ENCODE data around the gene THAP5. TPM values are rescaled to one million over a fixed set of nuclear protein-coding genes. Genes with fewer than 3 reads are reported as not detected.

The THAP5 gene
- polyA plus RNA-seq, 1 experiment: 11.4 TPM

DNA sequence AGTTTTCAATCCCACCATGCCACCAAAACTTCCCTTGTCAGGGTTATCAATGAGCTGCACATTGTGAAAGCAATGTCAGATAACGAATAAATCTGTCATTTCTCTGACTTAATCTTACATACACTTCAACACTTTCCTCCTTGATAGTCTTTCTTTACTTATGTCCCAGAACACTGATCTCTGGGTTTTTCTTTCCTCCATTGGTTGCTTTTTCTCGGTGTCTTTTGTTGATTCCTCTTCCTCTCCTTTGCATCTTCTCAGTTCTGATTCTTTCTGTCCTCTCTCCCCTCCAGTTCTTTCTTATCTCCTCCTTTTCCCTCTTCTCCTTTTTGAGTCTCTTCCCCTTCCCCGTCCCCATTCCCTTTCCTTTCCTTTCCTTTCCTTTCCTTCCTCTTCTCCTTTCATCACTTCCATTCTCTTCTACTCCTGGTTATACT is 16.8 kb upstream of the THAP5 start:
- no peak overlapping the region for H3K4me3 ChIP-seq (ENCODE audit: low read depth, low read length)
- ChIA-PET POLR2A (no interaction called here), CTCF (no interaction called here)
- DNase-seq (ENCODE audit: low read depth, low spot score): no peak
- TF ChIP-seq CTCF (IDR thresholded peaks at IDR 0.05; ENCODE audit: low read depth, low read length): no peak
- no peaks in the 10 kb centered on the region for H3K9me3 ChIP-seq (ENCODE audit: control insufficient read depth, insufficient read depth, low read length)
- H3K27me3 ChIP-seq (ENCODE audit: control insufficient read depth, insufficient read depth, low read length): no peaks in the 10 kb centered on the region
- H3K27ac ChIP-seq (ENCODE audit: low read depth, low read length): no peak overlapping the region

DNA sequence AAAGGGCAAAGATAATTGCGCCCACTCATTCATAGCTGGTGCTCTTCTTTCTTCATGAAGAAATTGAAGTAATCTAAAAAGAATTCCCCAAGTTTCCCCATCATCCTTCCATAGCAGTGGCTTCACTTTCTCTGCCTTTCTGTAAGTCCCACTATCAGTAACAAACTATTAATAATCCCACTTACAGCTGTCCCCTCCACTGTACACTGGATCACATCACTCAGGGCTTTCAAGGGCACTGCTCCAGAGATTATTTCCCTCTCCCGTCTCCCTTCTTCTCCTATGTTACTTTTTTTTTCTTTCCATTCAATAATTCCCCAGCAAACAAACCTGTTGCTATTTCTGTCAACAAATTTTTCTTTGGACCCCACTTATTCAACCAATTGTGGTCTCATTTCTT is 16.3 kb upstream of the THAP5 start:
- ChIA-PET POLR2A (no interaction called here), CTCF (no interaction called here)
- Histone ChIP-seq H3K27ac (ENCODE audit: low read depth, low read length) (no peak overlapping the region), H3K27me3 (ENCODE audit: control insufficient read depth, insufficient read depth, low read length) (no peaks in the 10 kb centered on the region), H3K9me3 (ENCODE audit: control insufficient read depth, insufficient read depth, low read length) (no peaks in the 10 kb centered on the region), H3K4me3 (ENCODE audit: low read depth, low read length) (no peak overlapping the region)
- TF ChIP-seq CTCF (IDR thresholded peaks at IDR 0.05; ENCODE audit: low read depth, low read length): no peak
- no peak for DNase-seq (ENCODE audit: low read depth, low spot score)

- CTCF ChIA-PET: no interaction called here
- no peak for TF ChIP-seq CTCF (IDR thresholded peaks at IDR 0.05; ENCODE audit: low read depth, low read length)
- Histone ChIP-seq H3K27ac (ENCODE audit: low read depth, low read length) (no peak overlapping the region), H3K4me3 (ENCODE audit: low read depth, low read length) (no peak overlapping the region), H3K9me3 (ENCODE audit: control insufficient read depth, insufficient read depth, low read length) (peaks cover 2% of the 10 kb centered on the region; the same call in 1 of the 2 replicates), H3K27me3 (ENCODE audit: control insufficient read depth, insufficient read depth, low read length) (no peaks in the 10 kb centered on the region)
- no peak for DNase-seq (ENCODE audit: low read depth, low spot score)
- POLR2A ChIA-PET: no interaction called here
Observed at GRCh38 chr7:108584211-108584610, 14.7 kb upstream of the THAP5 start.

- ChIA-PET POLR2A (no interaction called here), CTCF (no interaction called here)
- Histone ChIP-seq H3K9me3 (ENCODE audit: control insufficient read depth, insufficient read depth, low read length) (peaks cover 6% of the 10 kb centered on the region; the same call in 1 of the 2 replicates), H3K27ac (ENCODE audit: low read depth, low read length) (no peak overlapping the region), H3K27me3 (ENCODE audit: control insufficient read depth, insufficient read depth, low read length) (no peaks in the 10 kb centered on the region), H3K4me3 (ENCODE audit: low read depth, low read length) (no peak overlapping the region)
- DNase-seq (ENCODE audit: low read depth, low spot score): no peak
- TF ChIP-seq CTCF (IDR thresholded peaks at IDR 0.05; ENCODE audit: low read depth, low read length): no peak
Observed at GRCh38 chr7:108581655-108582491, 12.4 kb upstream of the THAP5 start.

GRCh38 chr7:108580298-108580697 is 10.8 kb upstream of the THAP5 start:
- TF ChIP-seq CTCF (IDR thresholded peaks at IDR 0.05; ENCODE audit: low read depth, low read length): no peak
- no peak overlapping the region for H3K4me3 ChIP-seq (ENCODE audit: low read depth, low read length)
- no peak overlapping the region for H3K27ac ChIP-seq (ENCODE audit: low read depth, low read length)
- no peak for DNase-seq (ENCODE audit: low read depth, low spot score)
- H3K9me3 ChIP-seq (ENCODE audit: control insufficient read depth, insufficient read depth, low read length): peaks cover 6% of the 10 kb centered on the region; the same call in 1 of the 2 replicates
- no peaks in the 10 kb centered on the region for H3K27me3 ChIP-seq (ENCODE audit: control insufficient read depth, insufficient read depth, low read length)
- CTCF ChIA-PET: no interaction called here
- POLR2A ChIA-PET: no interaction called here

Measured in AG04450 (cell line).